Peyer's patch (tissue), 4 donors: ENCODE measurements around the gene RPS8. TPM values are rescaled to one million over a fixed set of nuclear protein-coding genes. Genes with fewer than 3 reads are reported as not detected.

Source experiments
- DNase-seq, 3 donors: peaks; one replicate each; pipeline ENCODE4 v3.0.0-alpha.2; 2017 to 2019
- H3K27ac ChIP-seq, 4 donors: fragments of 200-600 bp; sonication (generic); one replicate each; pipeline ENCODE4 v1.5.1; 2016 to 2019
- H3K27me3 ChIP-seq, 2 donors: fragments of 200-600 bp; sonication (generic); one replicate each; pipeline ENCODE4 v1.5.1; 2019
- H3K36me3 ChIP-seq, 3 donors: fragments of 200-600 bp; sonication (generic); one replicate each; pipeline ENCODE4 v1.5.1; 2016 to 2019
- H3K4me1 ChIP-seq, 4 donors: fragments of 200-600 bp; sonication (generic); one replicate each; pipeline ENCODE4 v1.5.1; 2016 to 2019
- H3K4me3 ChIP-seq, 4 donors: fragments of 200-600 bp; sonication (generic); 1 replicate in 3 of 4; 2 replicates in 1 of 4; pipeline ENCODE4 v1.5.1; 2016 to 2019; ENCODE audit warnings: mild to moderate bottlenecking in 1 of 4
- H3K9me3 ChIP-seq, 4 donors: fragments of 200-600 bp; sonication (generic); one replicate each; pipeline ENCODE4 v1.5.1; 2016 to 2019; ENCODE audit warnings: mild to moderate bottlenecking in 1 of 4
- CTCF ChIP-seq, 6 experiments: fragments of 450-650 bp in 4 of 6; fragments of 200-600 bp in 2 of 6; sonication (generic) in 1 of 6; IDR thresholded peaks; one replicate each; pipeline ENCODE4 v1.5.1; 2017 to 2019; ENCODE audit warnings: antibody characterized with exemption in 6 of 6, mild to moderate bottlenecking in 3 of 6, moderate library complexity in 1 of 6
- POLR2A ChIP-seq, 2 donors: fragments of 450-650 bp; IDR thresholded peaks; one replicate each; pipeline ENCODE4 v1.5.1; 2017; ENCODE audit warnings: antibody characterized with exemption in 2 of 2, mild to moderate bottlenecking in 2 of 2, moderate library complexity in 2 of 2
- total RNA-seq, 4 donors: library from RNA; depleted of rRNA; stranded (reverse); fragments of >200 nt; gene quantifications; one replicate each; pipeline ENCODE4 v1.1.0, GENCODE V29; 2016

The RPS8 gene
- total RNA-seq, 4 donors from 2014 or later = 456 to 1,875 (median 819) TPM

DNA sequence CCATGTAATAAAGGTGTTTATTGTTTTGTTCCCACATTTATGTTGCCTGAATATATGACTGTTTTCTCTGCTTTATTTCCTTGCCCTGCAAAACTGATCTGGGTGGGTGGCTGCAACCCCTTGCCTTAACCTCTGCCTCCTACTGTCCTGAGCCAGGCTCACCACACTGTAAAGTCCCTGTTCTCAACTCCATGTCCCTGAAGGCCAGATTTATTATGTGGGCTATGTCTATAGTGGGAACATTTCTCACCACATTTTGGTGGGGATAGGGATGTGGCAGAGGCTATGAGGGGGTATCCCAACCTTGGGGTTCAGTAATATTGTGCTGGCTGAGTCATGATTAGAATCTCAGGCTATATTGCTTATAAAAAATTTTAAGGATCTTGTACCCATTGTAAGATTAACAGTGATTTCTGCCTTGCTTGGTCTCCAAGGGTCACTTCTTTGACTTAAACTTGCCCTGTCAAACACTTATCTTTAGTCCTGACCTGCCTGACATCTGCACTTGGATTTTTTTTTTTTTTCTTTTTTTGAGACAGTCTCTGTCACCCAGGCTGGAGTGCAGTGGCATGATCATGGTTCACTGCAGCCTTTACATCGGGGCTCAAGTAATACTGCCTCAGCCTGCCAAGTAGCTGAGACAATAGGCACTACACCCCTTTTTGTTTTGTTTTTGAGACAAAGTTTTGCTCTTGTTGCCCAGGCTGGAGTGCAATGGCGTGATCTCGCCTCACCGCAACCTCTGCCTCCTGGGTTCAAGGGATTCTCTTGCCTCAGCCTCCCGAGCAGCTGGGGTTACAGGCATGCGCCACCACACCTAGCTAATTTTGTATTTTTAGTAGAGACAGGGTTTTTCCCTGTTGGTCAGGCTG is 3.6 kb downstream of the RPS8 start:
- TF ChIP-seq CTCF (IDR thresholded peaks at IDR 0.05) (no peak), POLR2A (IDR thresholded peaks at IDR 0.05) (no peak)
- H3K27ac ChIP-seq = no peak overlapping the region
- H3K36me3 ChIP-seq = peaks cover 0 to 42% (median 0%) of the 10 kb centered on the region in 3 donors
- DNase-seq = no peak
- no peaks in the 10 kb centered on the region for H3K9me3 ChIP-seq
- H3K4me3 ChIP-seq = no peak overlapping the region
- no peaks in the 10 kb centered on the region for H3K27me3 ChIP-seq
- H3K4me1 ChIP-seq = peaks cover 0 to 34% (median 6%) of the 10 kb centered on the region in 4 donors

DNA sequence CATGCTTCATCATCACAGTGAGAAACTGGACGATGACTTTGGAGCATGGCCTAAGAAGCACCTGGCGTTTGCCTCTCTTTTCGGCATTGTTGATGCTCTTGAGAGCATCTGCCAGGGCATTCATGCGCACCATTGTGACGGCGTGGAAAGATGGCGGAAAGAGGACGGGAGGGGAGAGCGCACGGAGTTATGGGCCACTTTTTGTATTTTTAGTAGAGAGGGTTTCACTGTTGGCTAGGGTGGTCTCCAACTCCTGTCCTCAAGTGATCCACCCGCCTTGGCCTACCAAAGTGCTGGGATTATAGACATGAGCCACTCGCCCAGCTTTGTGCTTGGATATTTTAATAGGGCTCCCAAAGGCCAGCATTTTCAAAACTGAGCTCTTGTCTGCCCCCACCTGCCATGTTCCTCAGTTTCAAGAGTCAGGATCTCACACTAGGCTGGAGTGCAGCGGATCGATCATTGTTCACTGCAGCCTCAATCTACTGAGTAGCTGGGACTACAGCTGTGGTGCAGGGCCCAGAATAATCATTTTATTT is 5.3 kb downstream of the RPS8 start:
- H3K27me3 ChIP-seq = no peaks in the 10 kb centered on the region
- H3K9me3 ChIP-seq = no peaks in the 10 kb centered on the region
- no peak overlapping the region for H3K4me3 ChIP-seq
- H3K4me1 ChIP-seq = peaks cover 0 to 42% (median 19%) of the 10 kb centered on the region in 4 donors
- no peak overlapping the region for H3K27ac ChIP-seq
- TF ChIP-seq CTCF (IDR thresholded peaks at IDR 0.05) (no peak), POLR2A (IDR thresholded peaks at IDR 0.05) (no peak)
- peaks cover 0 to 42% (median 0%) of the 10 kb centered on the region in 3 donors for H3K36me3 ChIP-seq
- DNase-seq = no peak

DNA sequence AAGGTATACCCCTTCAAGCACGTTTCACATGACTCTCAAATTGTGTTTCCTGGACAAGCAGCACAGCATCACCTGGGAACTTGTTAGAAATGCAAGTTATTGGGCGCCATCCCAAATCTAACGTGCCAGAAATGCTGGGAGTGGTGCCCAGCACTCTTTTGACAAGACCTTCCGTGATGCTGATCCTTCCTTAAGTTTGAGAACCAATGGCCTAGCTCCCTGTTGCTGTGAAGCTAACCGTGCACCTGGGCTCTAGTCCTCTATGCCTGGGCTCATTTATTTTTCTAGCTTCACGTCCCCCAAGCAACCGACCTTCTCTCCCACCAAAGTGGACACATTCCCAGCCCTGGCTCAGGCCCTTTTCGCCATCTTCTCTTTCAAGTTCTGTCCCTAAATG is 8.4 kb downstream of the RPS8 start:
- DNase-seq = no peak

GRCh38 chr1:44784094-44785028 is 9.0 kb downstream of the RPS8 start:
- peaks cover 0 to 18% (median 0%) of the 10 kb centered on the region in 3 donors for H3K36me3 ChIP-seq
- peak overlapping the region; percentile 50 to 64 (median 58) for H3K4me3 ChIP-seq
- H3K27me3 ChIP-seq = no peaks in the 10 kb centered on the region
- H3K27ac ChIP-seq = peak overlapping the region in 3 of 4 donors; percentile 46 to 89 (median 56)
- TF ChIP-seq CTCF (IDR thresholded peaks at IDR 0.05) = peak in 3 of 6 experiments; percentile 12 to 19 (median 18)
- no peak for TF ChIP-seq POLR2A (IDR thresholded peaks at IDR 0.05)
- peaks cover 0 to 31% (median 25%) of the 10 kb centered on the region in 4 donors for H3K4me1 ChIP-seq
- H3K9me3 ChIP-seq = no peaks in the 10 kb centered on the region
- DNase-seq = peak in 2 of 3 donors; percentile 45 to 62

More for the DNA sequence above, 8.4 kb downstream of the RPS8 start:
- H3K9me3 ChIP-seq = no peaks in the 10 kb centered on the region
- H3K36me3 ChIP-seq = peaks cover 0 to 25% (median 0%) of the 10 kb centered on the region in 3 donors
- H3K4me3 ChIP-seq = peak overlapping the region; percentile 50 to 64 (median 58)
- peak overlapping the region in 3 of 4 donors; percentile 46 to 89 (median 56) for H3K27ac ChIP-seq
- no peaks in the 10 kb centered on the region for H3K27me3 ChIP-seq
- no peak for TF ChIP-seq CTCF (IDR thresholded peaks at IDR 0.05)
- TF ChIP-seq POLR2A (IDR thresholded peaks at IDR 0.05) = no peak
- H3K4me1 ChIP-seq = peaks cover 0 to 31% (median 25%) of the 10 kb centered on the region in 4 donors

- no peaks in the 10 kb centered on the region for H3K27me3 ChIP-seq
- no peak for DNase-seq
- H3K4me1 ChIP-seq = peaks cover 0 to 31% (median 25%) of the 10 kb centered on the region in 4 donors
- no peak for TF ChIP-seq CTCF (IDR thresholded peaks at IDR 0.05)
- peaks cover 0 to 12% (median 0%) of the 10 kb centered on the region in 3 donors for H3K36me3 ChIP-seq
- peak overlapping the region in 1 of 4 donors; percentile 64 for H3K4me3 ChIP-seq
- no peaks in the 10 kb centered on the region for H3K9me3 ChIP-seq
- peak overlapping the region in 2 of 4 donors; percentile 56 to 89 for H3K27ac ChIP-seq
Measured at GRCh38 chr1:44785029-44785380, 9.7 kb downstream of the RPS8 start.
